SHP77 (cell line): ENCODE results near the gene FMC1.
A peak's percentile ranks its signal among the peaks of the same experiment; 100 is the strongest.
"Not testable (repeated sequence)": the region's sequence is repeated elsewhere in the genome, so short reads cannot be mapped to it uniquely, and the experiment has no call there.

Source experiments
- DNase-seq, 2 experiments: peaks; one replicate each; lab custom pipeline; 2025; lab: John Stamatoyannopoulos, UW

Gene FMC1, protein sequence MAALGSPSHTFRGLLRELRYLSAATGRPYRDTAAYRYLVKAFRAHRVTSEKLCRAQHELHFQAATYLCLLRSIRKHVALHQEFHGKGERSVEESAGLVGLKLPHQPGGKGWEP

DNA sequence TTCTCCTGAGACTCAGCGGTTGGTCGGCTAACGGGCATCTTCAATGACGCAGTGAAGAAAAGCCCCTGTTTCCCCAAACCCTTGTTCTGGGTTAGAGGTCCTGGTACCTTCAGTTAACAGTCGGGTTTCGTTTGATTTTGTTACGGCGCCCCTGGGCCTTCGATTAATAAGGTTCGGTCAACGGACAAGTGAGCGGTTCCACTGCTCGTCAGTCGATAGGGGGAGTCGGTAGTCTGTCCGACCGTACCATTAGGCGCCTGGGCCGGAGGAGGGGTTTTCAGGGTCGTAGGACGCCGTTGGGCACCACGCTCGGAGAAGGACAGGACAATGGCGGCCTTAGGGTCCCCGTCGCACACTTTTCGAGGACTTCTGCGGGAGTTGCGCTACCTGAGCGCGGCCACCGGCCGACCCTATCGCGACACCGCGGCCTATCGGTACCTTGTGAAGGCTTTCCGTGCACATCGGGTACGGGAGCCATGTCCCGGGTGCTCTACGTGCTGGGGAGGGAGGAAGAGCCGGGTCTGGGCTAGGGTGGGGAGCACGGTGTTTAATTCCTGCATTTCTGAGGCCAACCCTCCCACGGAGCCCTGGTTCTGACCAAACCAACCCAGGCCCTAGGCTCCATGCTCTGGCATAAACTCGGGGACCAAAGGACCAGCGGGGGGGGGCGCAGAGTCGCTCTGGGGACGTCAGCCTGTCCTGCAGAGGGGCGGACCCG, at the start of gene FMC1:
TSS of gene FMC1 (plus strand) at position 280 of the 718 bp plus-strand sequence. CDS start at position 328, 48 bp downstream.
- peak; percentile 87 to 92 for DNase-seq

DNA sequence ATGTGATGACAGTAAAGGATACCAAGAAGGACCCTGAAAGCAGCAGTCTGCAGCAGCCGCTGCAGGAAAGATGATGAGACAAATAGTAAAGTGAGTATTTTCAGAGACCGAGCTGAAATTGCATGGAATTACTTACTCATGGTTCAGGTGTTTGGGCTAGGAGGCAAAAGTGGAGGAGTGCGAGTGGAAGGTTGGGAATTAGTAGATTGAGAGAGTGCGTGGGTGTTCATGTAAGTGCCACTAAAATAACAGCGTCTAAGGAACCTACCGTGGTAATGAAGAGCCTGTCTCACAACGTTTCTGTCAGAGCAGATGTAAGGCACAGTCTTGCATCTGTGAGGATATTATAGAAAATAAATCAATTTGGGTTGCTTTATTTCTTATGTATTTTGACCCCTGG, 48.3 kb upstream of the FMC1 start:
- no peak for DNase-seq

DNA sequence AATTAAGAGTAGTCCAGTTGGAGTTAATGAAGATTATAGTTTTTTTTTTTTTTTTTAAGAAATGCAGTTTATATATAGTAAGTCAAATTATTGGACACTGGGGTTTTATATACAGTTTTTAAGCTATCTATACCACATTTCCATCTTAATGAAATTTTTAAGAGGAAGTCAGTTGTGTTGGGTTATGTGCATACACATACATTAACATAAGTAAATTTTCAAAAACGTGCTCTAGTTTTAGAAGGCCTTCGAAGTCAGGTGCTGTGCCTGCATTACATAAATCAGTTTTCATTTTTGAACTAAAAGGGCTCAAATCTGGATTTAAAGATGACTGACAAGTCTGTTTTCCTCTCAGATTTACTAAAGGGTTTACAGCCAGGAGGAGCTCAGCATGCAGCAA, 47.6 kb upstream of the FMC1 start:
- no peak for DNase-seq

DNA sequence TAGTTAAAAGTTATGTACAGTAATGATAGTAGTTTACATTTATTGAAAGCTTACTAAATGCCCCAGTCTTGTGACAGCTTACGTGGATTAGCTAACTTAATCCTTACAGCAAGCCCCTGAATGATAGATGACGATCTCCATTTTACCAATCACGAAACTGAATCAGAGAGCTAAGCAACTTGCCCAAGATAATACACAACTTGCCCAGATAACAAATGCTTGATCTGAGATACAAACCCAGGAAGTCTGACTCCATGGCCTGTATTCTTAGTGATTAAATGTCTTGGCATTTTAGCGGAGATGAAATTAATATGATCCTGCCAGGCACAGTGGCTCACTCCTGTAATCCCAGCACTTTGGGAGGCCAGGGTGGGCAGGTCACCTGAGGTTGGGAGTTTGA, 46.9 kb upstream of the FMC1 start:
- DNase-seq, result no peak

DNA sequence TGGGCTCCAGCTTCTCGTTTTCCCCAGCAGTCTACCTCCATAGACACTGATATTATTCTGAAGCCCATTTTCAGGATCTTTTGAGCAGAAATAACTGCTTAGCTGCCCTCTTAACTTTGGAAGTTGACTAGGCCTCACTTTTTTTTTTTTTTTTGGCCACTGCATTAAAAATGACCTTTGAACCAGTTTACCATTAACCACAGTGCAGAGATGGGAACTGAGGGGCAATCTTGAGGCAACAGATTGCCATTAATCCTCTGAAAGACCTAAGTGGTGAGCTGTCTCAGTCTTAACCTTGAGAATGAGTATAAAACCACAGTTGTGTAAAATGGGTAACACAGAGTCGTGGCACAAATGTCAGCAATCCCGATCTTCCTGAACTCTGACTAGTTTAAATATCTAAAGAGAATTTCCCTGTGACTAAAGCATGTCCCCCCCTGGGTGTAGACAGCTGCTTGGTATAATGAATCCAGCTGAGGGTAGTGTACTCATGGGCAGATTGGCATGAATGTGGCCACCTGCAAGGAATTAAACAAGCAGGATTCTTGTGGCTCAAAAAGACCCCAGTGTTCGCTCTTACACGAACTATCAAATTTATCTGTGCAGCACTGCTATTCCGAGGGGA, 46.1 kb upstream of the FMC1 start:
- DNase-seq, result no peak

DNA sequence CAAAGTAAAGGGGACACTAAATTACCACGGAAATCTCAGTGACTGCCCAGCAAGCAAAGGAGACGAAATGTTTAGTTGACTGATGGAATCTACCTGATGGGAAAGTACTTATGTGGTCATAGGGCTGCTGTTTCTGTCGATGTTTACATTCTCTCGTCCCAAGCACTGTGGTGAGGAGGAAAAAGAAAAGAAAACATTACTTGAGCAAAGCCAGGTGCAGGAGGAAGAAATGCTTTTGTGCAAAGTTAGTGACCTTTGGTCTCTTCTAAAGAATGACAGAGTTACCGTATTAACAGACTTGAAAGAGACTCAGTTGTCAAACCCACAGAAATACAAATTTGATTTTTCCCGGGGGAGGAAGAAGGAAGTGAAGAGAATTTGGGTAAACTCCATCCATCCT, 43.3 kb upstream of the FMC1 start:
- no peak for DNase-seq

DNA sequence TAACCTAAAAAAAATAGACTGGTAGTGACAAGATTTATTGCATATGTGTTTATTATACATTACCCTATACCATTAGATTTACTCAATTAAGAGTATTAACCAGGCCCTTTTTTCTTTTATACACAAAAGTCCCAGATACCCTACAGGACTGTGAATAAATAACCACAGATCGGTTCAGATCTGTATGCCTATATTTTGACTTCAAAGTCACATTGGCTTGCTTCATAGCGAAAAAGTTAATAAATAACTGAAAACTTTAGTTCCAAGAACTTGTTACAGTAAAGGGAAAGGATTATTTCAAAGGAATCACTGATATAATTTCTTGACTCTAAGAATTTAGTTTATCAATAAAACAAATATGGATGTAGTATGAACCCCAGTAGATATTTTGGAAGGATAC, 41.8 kb upstream of the FMC1 start:
- DNase-seq, result no peak

DNA sequence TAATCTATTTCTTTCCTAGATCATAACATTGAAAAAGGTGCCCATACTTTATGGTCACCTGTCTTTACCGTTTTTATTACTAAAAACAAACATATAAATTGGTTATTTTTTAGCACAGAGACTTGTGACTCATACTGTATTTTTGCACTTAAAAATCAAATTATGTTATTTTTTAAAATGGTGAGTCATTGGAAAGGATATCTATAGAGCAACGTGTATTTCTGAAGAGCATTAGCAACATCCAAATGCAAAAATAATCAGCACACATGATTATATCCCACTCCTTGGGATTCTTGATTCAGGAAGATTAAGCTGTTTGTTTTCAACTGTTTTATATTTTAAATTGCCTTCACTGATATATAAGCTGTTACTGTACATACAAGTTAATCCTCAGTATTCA, 40.7 kb upstream of the FMC1 start:
- DNase-seq, result no peak

DNA sequence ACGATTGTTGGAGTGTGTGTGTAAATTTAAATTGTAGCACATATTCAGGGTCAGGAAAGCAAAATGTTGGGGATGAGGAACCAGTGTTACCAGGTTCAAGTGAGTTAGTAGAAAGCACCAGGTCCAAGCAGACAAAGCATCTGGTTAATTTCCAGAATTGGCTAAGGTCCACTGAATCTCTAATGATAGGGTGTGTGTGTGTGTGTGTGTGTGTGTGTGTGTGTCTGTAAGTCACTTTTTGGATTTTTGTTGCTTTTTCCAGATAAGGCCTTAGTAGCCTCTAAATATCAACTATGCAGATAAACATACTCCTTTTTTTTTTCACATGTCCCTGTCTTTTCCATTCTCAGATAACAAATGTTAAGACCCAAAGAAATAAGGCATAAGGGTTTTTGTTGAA, 36.6 kb upstream of the FMC1 start:
- DNase-seq, result no peak

DNA sequence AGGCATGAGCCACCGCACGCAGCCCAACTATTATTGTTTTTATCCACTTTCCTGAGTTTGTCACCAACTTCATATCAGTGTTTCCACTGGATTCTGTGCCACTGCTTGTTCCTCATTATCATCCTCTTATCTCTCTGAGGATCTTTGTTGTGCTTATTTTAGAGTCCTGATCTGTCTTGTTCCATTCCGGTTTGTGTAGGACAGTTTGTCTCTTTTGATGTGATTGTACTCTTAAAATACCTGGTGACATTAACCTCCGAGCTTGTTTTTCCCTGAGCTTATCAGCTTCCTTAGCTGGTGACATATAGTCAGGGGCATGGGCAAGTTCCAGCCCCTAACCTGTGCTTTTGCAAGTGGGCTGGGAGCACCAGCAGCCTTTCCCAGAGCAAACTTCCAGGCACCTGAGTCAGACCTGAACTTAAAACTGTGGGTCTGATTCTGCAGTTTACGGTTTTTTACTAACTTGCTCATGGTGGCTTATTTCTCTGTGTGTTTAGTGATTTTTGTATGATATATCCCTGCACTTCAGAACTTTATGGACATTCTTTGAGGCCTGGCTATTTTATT, 23.1 kb upstream of the FMC1 start:
- DNase-seq, result no peak

DNA sequence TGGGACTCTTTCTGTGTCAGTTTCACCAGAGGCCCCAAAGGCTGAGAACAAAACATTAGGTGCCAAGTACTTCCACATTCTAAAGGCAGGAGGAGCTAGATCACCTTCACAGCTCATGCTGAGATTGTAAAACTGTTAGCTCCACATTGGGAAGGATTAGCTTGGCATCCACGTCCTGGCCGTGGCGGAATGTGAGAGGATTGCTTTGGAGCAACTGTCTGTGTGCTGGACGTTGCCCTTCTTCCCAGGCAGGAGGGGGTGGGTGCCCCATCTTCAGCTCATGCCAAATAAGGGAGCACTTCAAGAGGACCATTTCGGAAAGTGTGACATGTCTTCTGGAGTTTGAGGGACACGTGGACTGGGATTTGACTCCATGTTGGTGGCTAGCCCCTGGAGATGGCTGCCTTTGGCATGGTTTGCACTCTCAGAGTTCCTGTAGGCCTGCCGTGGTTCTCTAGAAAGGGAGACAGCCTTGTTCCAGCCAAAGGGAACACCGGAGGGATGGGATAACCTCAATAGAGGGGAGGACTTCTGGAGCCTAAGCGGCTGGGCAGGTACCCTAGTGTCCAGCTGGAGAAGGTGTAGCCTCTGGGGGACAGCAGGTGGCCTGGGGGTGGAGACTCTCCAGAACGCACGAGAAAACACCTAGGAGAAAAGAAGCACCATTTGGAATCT, 19.9 kb upstream of the FMC1 start:
- peak in 1 of 2 experiments; percentile 1 for DNase-seq

DNA sequence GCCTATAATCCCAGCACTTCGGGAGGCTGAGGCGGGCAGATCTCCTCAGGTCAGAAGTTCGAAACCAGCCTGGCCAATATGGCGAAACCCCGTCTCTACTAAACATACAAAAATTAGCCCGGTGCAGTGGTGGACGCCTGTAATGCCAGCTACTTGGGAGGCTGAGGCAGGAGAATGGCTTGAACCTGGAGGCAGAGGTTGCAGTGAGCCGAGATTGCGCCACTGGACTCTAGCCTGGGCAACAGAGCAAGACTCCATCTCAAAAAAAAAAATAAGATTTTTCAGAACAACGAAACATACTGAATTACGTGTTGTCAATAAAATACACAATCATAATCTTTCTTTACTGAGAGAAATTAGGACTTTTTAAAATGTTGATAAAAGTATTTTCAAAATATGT, 16.4 kb upstream of the FMC1 start:
- not testable (repeated sequence) for DNase-seq

DNA sequence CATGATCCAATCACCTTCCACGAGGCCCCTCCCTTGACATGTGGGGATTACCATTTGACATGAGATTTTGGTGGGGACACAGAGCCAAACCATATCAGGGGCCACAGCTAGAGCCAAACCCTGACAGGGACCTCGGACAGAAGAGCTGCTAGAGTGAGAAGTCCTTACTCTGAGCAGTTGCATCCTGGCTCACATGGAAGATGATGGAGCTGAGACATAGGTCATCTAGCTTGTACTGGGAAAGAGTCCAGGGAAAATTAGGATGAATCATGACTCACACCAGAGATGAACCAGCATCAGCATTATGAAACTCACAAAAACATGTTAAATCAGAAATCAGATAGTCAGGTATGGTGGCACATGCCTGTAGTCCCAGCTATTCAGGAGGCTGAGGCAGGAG, 12.8 kb upstream of the FMC1 start:
- no peak for DNase-seq

DNA sequence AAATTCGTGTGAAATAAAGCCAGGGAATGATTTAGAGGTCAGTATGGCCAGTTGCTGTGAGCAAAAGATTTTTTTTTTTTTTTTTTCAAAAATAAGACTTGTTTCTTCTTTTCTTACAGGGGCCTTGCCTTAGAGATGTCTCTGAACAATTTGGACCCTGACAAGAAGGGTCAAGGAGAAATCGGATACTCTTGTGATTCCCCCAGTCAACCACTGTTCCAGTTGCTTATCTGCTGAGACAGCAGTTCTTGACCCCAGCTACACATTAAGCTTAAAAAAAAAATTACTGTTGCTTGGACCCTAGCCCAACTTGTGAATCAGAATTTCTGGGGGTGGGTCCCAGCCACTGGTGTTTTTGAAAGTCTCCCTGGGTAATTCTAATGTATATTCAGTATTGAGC, 12.0 kb upstream of the FMC1 start:
- DNase-seq, result no peak

DNA sequence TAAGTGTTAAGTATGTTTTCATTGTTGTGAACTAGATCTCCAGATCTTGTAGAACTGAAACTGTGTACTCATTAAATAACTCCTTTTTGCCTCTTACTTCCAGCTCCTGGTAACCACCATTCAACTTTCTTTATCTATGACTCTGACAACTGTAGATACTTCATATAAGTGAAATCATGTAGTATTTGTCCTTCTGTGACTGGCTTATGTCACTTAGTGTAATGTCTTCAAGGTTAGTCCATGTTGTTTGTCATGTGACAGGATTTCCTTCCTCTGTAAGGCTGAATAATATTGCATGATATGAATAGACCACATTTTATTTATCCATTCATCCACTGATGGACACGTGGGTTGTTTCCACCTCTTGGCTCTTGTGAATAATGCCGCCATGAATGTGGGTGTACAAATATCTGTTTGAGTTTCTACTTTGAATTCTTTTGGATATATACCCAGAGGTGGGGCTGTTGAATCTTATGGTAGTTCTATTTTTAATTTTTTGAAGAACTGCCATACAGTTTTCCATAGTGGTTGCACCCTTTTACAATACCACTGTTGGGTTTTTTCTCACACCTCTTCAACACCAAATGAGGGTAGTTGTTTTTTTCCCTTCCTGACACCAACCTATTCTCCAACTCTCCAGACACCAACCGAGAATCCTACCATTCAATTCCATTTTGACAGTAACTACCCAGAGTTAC, 10.7 kb upstream of the FMC1 start:
- DNase-seq, result no peak

DNA sequence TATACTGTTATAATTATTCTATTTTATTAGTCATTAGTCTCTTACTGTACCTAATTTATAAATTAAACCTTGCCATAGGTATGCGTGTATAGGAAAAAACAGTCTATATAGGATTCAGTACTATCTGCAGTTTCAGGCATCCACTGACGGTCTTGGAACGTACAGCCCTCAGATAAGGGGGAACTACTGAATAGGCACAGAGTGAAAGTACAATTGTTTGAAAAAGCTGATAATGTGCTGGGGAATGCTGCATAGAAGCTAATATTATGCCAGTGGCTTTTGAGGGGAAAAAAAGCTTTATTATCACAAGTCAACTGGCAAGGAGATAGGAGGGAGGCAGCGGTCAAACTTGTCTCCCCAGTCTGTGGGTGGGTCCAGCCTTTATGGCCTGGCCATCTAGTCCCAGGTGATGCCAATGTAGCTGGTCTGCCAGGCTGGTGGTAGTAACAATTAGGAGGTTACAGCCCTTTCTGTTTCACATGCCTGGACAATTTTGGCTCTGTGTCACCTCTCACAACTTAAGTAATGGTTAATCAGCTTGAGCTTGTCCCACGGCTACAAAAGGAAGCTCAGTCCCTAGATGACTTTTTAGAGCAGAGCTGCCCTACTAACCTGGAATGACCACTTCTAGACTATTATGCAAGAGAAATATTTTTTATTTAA, 8.3 kb upstream of the FMC1 start:
- DNase-seq, result no peak

DNA sequence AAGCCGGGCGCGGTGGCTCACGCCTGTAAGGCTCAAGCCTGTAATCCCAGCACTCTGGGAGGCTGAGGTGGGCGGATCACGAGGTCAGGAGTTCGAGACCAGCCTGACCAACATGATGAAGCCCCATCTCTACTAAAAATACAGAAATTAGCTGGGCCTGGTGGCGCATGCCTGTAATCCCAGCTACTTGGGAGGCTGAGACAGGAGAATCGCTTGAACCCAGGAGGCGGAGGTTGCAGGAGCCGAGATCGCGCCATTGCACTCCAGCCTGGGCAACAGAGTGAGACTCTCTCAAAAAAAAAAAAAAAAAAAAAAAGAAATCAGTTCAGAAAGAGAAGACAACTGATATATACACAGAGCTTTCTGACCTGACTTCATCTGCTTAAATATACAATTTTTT, 7.7 kb upstream of the FMC1 start:
- DNase-seq, result not testable (repeated sequence)

DNA sequence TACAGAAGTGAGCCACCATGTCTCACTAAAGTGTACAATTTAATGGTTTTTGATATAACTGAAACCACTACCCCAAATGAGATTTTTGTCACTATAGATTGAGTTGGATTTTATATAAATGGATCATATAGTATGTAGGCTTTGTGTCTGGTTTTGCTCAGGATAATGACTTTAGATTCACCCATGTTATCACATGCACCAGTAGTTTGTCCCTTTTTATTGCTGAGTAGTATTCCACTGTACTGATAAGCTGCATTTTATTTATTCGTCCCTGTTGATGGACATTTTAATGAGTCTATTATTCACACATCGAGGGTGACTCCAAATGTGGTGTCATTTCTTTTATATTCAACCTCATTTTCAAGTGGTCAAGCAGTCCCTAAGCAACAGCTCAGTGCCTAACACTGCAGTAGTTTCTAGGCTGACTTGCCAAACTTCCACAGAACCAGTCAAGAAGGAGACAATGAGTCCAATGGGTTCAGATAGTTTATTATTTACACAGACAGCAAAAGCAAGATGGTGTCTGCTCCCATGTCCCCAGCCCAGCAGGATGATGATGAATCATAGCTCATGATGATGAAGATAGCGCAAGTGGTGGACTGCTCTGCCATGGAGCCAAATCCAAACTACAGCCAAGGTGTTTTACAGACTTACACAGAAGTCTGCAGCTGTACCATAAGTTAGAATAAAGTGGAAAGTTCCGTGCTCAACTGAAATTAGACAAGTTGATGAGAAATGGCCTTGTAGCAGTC, 6.6 kb upstream of the FMC1 start:
- DNase-seq, result no peak

DNA sequence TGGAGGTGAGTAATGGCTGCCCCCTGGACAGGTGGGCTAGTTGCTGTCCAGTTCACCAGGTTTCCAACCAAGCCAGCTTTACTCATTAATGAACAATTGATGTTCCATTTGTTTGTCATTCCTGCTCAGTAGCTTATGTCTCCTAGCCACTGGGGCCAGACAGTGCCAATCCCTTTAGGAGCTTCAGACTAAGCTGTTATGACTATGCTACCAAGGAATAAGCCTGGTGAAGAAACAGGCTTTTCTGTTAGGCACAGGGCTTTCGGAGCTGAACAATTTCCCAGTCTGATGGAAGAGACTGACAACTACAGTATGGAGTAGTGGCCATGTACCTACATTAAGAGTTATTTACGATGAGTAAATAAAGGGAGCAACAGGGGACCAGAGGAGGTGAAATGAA, 2.1 kb upstream of the FMC1 start:
- no peak for DNase-seq

DNA sequence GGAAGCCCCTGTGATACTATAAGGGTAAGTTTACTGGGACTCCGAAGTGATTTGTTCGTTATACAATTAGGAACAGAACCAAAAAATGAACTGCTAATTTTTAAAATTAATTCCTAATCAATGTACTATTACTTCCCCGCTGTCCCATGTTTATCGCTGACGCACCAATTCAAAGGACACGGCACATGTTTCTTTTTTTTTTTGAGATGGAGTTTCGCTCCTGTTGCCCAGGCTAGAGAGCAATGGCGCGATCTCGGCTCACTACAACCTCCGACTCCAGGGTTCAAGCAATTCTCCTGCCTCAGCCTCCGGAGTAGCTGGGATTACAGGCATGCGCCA, 1.5 kb upstream of the FMC1 start:
- DNase-seq, result no peak
